OCI-M1 (cell line): ENCODE results near the gene CDH23.

Source experiments
- DNase-seq: peaks from one replicate; lab custom pipeline; 2025; lab: John Stamatoyannopoulos, UW

Gene CDH23

GRCh38 chr10:71640607-71641006, 243.9 kb downstream of the CDH23 start:
- DNase-seq: no peak

- no peak for DNase-seq
These were observed 244.7 kb downstream of the CDH23 start for GRCh38 chr10:71641449-71641848.

GRCh38 chr10:71641986-71642385, 245.3 kb downstream of the CDH23 start:
- DNase-seq: no peak

- DNase-seq: no peak
These were observed 247.2 kb downstream of the CDH23 start for GRCh38 chr10:71643904-71644303.

GRCh38 chr10:71644307-71645180, 247.8 kb downstream of the CDH23 start:
- DNase-seq: no peak

- DNase-seq: no peak
These were observed 248.5 kb downstream of the CDH23 start for GRCh38 chr10:71645185-71645584.

GRCh38 chr10:71646037-71646436, 249.3 kb downstream of the CDH23 start:
- DNase-seq: no peak

GRCh38 chr10:71646592-71647292, 250.0 kb downstream of the CDH23 start:
- no peak for DNase-seq

GRCh38 chr10:71647526-71648253, 251.0 kb downstream of the CDH23 start:
- DNase-seq: peak; percentile 58

GRCh38 chr10:71648254-71648932, 251.7 kb downstream of the CDH23 start:
- DNase-seq: no peak

- no peak for DNase-seq
These were observed 252.2 kb downstream of the CDH23 start for GRCh38 chr10:71648933-71649320.

- no peak for DNase-seq
These were observed 252.9 kb downstream of the CDH23 start for GRCh38 chr10:71649631-71650030.

- no peak for DNase-seq
These were observed 253.7 kb downstream of the CDH23 start for GRCh38 chr10:71650397-71650796.

GRCh38 chr10:71651428-71651827, 254.7 kb downstream of the CDH23 start:
- DNase-seq: no peak

GRCh38 chr10:71651928-71652327, 255.2 kb downstream of the CDH23 start:
- DNase-seq: no peak

GRCh38 chr10:71653044-71653443, 256.3 kb downstream of the CDH23 start:
- DNase-seq: no peak

- DNase-seq: no peak
These were observed 259.5 kb downstream of the CDH23 start for GRCh38 chr10:71656220-71656619.

- DNase-seq: no peak
These were observed 261.1 kb downstream of the CDH23 start for GRCh38 chr10:71657604-71658466.

GRCh38 chr10:71658467-71658745, 261.7 kb downstream of the CDH23 start:
- DNase-seq: no peak

GRCh38 chr10:71659111-71659634, 262.5 kb downstream of the CDH23 start:
- peak; percentile 35 for DNase-seq

- no peak for DNase-seq
These were observed 263.0 kb downstream of the CDH23 start for GRCh38 chr10:71659737-71660136.
